GM18499 (cell line): ENCODE data around the gene GTF2H4.

Experiments used
- ATAC-seq: cut with Tn5 transposase; IDR thresholded peaks from one replicate; pipeline ENCODE4 v1.9.1; 2021; ENCODE audit warnings: moderate number of reproducible peaks; ENCODE audit not compliant: insufficient read depth, unreplicated experiment

The GTF2H4 gene

DNA sequence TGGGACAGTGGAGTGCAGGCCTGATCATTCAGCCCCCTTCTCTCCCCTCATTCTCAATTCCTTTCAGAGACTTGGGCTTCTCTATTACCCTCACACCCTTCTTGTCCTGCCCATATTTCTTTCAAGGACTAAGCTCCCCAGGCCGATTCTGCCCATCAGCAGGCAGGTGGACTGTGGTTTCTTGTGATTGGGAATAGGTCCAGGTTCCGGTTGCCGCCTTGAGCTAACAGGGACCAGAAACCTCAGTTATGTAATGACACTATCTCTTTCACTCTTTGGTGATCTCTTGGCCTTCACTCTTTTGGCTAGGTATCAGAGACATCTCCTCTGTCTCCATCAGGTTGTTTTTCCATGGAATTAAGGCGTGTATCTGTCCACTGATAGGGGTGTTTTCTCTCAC lies 39.2 kb downstream of the GTF2H4 start:
- no peak for ATAC-seq

DNA sequence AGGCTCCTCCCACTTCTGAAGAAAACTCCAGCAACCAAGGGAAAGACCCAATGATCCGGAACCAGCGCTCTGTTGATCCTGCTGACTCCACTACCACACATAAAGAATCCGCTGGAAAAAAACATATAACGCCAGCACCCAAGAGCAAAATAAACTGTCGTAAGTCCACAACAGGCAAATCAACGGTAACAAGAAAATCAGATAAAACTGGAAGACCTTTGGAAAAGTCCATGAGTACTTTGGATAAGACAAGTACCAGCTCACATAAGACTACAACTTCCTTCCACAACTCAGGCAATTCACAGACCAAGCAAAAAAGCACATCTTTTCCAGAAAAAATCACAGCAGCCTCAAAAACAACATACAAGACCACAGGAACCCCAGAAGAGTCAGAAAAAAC lies 40.8 kb downstream of the GTF2H4 start:
- ATAC-seq, result no peak

DNA sequence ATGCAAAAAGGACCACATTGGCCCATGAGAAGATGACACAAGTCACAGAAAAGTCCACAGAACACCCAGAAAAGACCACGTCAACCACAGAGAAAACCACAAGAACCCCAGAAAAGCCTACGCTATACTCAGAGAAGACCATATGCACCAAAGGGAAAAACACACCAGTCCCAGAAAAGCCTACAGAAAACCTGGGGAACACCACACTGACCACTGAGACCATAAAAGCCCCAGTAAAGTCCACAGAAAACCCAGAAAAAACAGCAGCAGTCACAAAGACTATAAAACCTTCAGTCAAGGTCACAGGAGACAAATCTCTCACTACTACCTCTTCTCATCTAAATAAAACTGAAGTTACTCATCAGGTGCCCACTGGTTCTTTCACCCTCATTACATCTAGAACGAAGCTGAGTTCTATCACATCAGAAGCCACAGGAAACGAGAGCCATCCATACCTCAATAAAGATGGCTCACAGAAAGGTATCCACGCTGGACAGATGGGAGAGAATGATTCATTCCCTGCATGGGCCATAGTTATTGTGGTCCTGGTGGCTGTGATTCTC lies 44.0 kb downstream of the GTF2H4 start:
- ATAC-seq, result no peak

DNA sequence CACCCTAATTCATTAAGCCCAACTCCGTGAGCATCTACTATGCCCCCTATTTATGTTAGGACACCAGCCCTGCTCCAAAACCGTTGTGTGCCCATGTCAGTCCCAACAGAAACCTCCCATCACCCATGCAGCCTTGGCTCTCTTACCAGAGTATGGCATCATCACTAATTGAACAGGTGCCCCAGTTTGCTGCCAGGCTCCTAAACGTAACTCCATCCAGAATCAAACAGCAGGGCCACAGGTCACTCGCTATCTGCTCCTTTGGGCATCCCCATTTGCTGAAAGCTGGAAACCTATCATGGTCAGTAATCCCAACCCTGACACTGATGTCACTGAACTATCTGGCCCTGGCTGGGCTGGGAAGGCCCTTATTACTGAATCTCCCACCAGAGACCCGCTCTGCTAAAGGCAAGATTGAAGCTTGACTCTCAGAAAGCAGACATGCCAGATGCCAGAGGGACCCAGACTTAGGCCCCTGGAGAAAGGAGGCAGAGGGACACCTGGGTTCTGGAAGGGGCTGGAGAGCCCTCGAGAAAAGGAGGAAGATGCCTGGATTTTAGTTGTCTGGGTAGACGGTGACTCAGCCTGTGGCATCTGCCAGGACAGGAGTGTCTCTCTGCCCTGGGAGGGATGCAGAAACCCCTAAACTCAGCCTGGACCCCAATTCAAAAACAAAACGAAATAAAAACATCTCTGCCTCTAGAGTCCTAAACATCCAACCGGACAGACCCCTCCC lies 46.8 kb downstream of the GTF2H4 start:
- ATAC-seq, result no peak

DNA sequence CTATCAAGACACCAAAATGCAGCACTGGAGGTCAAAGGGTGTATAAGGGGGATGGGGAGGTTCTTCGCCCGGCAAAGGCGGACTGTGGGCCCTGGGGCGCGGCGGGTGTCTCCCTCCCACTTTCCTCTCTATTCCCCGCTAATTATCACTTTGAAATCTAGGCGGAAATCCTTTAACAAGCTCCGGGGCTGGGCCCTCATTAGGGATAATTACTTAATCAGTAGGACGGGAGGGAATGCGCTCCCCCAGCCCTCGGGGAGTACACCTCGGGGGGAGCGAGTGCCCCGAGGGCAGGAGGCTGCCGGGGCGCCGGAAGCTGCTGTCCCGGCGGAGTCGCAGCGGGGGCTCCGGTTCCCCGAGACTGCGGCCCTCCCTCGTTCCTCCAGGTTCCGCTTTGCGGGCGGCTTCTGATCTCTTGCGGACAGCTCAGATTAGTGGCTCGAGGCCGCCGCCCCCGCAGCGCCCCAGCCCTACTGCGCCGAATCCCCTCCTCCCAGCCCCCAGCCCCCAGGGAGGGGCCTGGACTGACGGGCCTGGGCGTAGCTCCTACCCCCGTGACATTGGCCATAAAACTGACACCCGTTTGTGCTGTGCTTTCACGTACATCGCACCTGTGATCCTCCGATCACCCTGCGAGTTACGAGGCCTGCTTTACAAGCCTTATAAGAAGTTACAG lies 47.5 kb downstream of the GTF2H4 start:
- no peak for ATAC-seq

DNA sequence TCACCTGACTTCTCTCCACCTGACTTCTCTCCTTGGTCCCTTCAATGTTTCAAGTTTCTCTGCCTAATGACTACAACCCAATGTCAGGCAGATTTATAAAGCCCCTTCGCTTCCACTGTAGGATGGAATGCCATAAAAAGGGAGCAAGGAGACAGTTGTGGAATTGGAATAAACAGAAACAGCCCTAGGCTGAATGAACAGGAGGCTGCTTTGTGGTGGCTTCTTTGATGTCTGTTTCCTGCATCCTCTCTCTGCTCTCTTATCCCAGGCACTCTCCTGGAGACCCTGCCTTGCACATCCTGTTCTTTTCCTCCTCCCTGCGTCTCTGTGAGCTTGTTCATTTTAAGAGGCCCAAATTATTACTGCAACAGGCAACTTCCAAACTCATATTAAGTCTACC lies 49.7 kb downstream of the GTF2H4 start:
- ATAC-seq, result no peak

DNA sequence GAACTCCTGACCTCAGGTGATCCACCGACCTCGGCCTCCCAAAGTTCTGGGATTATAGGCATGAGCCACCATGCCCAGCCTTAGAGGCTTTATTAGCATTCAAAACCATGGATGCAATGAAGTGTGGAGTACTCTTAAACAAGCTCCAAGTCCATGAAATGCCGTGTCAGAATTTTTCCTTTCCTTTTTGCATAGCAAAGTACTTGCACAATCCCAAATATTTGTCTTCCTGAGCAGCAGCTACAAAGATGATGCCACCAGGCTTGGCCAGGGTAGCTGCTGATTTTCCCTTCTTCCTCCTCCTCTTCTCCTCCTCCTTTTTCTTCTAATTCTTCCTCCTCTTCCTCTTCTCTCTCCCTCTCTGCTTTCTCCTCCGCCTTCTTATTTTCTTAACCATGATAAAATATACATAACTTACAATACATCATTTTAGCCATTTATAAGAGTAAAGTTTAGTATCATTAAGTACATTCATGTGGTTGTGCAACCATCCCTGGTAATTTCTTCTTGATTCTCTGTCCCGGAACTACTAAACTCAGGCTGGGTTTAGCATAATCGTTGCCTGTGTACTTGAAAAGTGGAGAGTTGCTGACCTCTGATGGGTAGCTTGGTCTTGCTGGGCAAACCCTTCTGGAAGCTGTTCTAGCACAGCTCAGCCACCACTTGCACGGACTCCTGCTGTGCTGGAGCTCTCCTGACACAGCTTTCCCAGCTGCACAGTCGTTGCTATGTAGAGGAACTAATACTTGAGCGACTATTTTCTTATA lies 53.1 kb downstream of the GTF2H4 start:
- ATAC-seq, result no peak

DNA sequence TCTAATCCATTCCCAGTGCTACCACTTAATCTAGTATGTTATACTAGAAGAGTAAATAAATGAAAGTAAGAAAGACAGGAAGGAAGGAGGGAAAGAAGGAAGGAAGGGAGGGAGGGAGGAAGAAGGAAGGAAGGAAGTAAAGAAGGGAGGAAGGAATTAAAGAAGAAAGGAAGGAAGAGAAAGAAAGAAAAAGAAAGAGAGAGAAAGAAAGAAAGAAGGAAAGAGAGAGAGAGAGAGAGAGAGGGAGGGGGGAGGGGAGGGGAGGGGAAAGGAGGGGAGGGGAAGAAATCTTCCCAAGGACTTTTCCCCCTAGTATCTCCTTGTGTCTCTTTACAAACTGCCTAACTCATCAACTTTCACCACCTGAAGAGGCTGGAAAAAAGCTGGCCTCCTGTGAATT lies 54.7 kb downstream of the GTF2H4 start:
- no peak for ATAC-seq

DNA sequence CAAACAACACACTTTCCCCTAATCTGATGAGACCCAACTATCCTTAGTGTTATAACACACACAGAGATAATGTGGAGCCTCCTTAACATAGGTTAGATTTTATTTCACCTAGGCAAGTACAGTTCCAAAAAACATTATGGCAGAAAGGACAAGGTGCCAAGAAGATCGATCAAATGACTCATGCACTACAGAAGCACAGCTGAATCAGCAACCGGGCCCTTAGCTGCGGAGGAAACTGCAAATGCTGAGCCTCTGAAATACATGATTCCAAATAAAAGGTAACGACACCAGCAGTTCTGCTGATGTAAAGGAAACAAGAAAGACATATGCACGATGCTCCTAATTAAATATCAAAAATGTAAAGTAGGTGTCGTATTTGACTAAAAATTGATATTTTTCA lies 55.6 kb downstream of the GTF2H4 start:
- no peak for ATAC-seq
